Tongue (tissue), 2 donors: ENCODE results near the gene CHGA. TPM values are rescaled to one million over a fixed set of nuclear protein-coding genes. Genes with fewer than 3 reads are reported as not detected.
A peak's percentile ranks its signal among the peaks of the same experiment; 100 is the strongest.

Experiments
- DNase-seq: peaks from one replicate; pipeline ENCODE4 v3.0.0-alpha.2; 2015
- total RNA-seq: library from RNA; depleted of rRNA; stranded (reverse); fragments of >200 nt; gene quantifications from one replicate; pipeline ENCODE4 v1.2.3, GENCODE V29; 2014

Gene CHGA
- total RNA-seq, 1 donor from 2014 or later: 0.72 TPM

DNA sequence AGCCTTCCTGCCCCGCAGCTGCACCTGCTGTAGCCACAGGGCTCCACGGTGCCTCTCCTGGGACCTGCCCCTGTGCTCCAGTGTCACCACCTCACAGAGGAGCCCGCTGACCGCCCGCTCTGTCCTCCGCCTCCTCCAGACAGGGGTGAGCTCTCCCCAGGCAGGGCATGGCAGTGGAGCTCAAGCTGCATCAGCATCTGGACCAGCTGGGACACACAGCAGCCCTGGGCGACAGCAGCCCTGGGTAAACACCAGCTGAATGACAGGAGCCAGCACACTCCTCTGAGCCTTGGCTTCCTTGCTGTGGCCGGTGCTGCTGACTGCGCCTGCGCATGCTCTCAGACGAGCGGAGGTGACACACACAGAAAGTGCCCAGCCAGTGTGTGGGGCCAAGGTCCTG is 22.0 kb downstream of the CHGA start:
- no peak for DNase-seq

DNA sequence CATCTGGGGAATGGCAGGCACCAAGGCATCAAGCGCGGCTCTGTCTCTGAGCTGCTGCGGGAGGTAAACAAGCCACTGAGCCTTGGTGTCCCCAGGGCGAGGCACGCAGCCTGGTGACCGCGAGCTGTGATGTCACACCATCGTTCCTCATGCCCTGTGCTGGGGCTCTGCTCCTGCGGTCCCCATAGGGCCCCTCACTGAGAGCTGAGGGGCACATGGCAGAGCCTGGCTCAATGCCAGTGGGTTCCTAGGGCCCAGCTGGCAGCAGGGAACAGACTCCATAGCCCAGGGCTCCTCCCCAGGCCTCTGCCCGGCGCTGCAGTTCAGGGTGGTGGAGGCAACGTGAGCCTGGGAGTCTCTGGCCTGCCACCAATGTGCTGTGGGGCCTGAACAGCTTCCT is 22.6 kb downstream of the CHGA start:
- DNase-seq: no peak

DNA sequence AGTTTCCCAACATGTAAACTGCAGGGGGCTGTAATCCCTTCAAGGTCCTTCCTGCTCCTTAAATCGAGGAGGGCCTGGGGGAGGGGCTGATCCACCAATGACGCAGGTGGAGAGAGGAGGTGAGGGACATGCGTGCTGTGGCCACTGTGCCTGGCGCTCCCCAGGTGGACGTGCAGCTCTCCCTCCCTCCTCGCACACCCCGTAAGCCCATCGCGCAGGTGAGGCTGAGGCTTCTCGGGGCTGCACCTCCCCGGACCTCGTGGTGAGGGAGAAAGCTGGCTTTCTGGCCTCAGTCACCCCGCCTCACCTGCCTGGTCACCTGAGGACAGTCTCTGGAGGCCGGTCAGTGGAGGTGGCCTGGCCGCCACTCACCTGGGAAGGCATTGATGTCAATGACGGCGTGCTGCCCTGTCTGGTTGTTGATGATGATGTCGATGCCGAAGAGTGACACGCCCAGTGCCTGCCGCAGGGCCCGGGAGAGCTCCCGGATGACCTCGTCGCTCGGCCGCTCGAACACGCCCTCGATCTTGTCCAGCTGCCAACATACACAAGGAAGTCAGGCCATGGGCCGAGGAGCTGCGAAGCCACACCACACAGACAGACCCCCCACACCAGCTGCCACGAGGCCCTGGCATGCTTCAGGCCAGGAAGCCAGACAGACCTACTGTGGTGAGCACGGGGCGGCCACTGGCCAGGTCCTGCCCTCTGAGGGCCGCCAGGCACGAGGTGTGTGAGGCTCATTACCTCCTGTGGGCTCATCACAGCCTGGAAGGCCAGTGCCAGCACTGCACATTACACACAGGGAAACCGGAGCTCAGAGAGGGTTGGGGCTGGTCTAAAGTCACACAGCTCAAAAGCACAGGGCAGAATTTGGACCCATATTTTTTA is 23.3 kb downstream of the CHGA start:
- DNase-seq: peak; percentile 45

DNA sequence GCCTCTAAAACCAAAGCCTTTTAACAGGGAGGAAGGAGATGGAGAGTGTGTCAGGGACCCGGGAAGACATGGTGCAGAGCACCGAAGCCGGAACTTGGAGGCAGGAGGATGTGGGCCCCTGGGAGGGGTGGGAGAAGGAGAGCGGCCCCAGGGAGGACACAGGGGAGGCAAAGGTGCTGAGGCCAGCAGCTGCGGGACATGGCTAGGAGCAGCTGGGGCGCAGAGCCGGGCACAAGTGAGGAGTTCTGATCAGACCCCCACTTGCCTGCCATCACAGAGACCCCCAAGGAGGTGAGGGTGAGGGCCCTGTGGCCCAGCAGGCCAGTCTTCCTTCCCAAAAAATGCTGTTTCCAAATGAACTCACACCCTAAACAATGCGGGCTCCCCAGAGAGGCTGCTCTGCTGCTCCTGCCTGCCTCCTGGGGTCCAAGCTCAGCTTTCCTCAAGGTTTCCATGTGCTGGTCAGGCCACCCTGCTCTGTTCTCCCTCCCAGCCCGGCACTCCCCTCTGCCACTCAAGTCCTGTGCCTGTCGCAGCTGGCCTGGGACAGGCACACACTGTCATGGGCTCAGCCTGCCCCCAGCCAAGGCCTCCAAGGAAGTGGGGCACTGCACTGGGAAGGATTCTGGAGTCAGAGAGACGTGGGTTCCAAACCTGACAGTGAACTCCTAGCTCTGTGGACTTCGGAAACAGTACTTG is 24.0 kb downstream of the CHGA start:
- no peak for DNase-seq

DNA sequence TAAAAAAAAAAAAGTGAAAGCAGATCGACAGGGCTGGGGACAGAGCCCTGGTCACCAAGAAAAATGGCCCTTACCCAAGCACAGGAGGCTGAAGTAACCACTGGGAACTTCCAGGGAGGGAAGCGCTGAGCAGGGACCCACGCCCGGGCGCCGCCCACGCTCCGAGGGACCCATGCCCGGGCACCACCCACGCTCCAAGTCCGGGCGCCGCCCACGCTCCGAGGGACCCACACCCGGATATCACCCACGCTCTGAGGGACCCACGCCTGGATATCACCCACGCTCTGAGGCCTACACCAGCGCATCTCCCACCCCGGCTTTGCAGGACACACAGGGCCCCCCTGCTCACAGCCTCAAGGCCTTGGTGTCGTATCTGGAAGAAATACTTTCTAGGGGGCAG is 25.7 kb downstream of the CHGA start:
- no peak for DNase-seq

DNA sequence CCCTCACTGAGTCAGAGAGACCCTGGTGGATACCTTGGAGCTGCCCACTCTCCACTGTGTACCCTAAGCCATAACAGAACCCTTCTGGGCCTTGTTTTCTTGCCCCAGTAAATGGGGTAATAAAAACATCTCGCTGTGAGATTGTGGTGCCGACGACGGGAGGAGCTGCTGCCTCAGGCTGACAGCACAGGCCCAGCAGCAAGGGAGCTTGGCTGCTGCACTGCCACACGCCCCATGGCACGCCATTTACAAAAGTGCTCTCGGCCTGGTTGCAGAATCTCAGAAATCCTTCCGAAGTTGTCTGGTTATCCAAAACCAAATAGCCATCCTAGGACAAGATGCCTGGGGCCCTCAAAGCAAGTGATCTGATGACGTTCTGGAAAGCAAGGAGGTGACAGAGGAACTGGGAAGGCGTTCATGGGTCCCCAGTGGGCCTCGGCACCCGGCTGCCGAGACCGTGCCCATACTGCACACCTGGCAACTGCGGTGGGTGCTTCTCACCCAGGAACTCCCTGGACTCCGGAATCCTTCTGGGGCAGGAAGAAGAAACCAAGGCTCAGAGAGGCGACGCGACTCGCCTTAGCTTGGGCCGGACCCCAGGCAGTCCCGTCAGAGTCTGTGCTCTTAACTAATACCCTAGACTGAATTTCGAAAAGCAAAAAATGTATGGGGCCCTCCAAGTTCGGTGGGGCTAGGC is 26.7 kb downstream of the CHGA start:
- no peak for DNase-seq

DNA sequence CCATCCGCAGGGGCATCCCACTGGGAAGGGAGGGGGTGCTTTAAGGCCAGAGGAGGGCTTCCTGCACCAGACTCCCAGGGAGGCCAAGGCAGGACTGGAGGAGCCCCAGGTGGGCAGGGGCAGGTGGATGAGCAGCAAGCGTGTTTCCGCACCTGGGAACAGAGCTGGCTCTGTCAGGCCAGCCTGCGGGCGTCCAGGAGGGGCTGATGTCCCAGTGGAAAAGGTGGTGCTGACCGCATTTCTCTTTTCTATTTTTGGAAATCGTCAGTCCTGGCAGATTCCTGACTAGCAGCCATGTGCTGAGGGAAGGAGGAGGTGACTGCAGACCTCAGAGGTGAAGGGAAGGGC is 27.2 kb downstream of the CHGA start:
- no peak for DNase-seq

DNA sequence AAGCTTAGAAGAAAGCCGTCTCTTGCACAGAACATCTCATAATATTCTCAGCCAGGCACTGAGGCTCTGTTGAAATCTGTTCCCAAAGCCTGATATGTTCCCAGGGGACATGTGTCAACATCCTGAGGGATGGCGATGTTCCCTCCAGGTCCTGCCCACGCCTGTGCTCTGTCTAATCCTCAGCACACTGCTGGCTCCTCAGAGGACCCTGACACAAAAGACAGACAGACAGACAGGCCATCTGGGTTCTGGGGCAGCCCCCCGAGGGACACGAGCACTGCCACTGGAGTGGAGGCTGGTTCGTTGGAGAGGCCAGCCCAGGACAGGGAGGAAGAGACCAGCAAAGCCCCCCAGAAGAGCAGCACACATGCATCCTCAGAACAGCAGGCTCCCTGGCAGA is 27.8 kb downstream of the CHGA start:
- DNase-seq: no peak

DNA sequence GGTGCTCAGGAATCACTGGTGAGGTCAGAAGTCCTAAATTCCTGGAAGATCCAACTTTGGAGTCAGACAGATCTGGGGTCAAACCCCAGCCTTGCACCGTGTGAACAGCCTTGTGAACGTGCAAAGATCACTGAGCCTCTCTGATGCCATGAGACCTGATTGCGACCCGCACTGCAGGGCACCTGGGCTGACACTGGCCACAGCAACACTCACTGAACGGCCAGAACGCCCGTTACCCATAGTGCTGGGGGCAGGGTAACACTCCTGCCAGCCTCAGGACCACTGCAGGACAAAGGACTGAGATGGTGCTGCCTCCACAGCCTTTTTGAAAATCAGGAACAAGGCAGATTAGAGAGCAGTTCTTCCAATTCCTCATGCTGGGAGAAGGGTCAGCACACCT is 28.3 kb downstream of the CHGA start:
- no peak for DNase-seq

DNA sequence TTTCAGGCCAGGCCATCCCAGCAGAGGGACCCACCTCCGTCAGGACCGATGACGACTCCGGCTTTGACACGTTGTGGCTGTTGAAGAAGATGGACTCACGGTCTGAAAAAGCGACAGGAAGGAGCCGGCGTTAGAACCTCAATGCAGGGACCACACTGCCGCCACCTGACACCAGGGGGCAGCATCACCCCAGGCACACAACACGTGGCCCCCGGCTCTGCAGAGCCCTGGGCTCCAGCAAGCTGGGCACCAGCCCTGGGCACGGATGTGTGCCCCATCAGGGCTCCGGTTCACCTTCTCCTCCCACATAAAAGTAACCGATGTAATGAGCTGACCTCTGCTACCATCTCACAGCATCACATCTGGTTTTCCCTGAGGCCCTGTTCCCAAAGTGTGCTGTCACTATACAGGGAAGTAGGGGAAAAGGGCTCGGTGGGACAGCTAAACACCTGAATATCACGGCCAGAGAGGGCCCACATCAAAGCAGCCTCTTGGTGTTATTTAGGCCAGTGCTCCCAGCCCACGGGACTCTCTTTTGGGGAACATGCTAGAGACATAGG is 29.0 kb downstream of the CHGA start:
- DNase-seq: peak; percentile 84

DNA sequence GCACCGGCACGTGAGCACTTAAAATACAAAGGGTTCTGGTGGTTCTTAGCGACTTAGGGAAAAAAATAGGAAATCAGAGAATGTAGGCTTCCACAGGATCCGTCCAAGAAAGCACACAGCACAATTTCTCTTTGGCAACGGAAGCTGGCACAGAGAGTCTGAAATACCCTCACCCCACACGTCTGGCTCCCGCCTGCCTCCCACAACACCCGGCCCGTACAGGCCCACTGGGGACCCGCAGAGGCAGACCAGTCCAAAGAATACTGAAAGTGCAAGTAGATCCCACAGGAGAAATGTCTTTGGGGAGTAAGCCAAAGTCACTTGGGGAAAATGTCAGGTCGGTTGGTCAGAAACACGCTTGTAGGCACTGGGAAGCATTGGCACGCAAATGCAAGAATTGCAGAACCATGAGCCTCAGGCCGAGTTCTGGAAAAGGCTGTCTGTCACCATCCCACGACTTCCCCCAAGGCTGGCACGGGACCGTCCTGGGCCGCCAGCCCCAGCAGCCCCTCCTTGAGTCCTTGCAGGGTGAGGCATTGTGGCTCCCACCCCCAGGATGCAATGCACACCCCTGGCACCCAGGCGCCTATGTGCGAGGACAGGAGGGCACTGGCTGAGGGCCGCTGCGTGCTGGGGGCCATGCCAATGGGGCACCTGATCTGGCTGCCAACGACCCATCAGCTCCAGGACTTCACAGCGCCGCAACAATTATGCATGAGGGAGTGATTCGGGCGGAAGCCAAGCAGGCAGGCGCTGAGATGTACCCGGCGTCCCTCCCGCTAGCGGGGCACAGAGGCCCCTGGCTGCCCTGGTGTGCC is 29.7 kb downstream of the CHGA start:
- no peak for DNase-seq

DNA sequence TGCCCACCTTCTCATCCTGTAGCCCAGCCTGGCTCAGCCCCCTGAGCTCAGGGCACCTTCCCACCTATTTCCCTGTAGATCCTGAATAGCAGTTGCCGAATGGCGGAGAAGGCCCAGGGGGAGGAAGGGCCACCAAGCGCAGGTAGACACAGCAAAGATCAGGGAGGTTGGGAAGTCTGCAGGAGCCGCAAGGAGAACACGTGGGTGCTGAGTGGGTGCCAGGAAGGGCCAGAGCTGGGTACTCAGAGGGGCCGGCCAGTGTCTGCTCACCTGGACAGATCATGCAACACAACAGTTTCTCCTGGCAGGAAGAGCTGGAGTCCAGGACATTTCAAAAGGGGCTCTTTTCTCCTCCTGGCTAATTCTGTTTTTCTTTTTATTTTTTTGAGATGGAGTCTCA is 30.6 kb downstream of the CHGA start:
- no peak for DNase-seq

DNA sequence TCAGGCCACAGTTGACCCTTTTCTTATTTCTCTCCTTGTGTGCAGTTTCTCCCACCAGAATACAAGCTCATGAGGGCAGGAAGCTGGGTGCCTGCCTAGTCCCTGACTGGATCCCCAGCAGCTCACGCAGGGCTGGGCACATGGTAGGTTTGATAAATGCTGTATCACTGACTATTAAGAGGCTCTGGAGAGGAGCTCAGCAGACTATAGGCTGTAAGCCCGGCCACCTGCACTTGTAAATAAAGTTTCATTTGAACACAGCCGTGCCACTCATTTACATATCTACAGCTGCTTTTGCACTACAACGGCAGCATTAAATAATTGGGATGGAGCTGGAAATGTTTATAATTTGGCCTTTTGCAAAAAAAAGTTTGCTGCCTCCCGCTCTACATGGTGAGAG is 32.0 kb downstream of the CHGA start:
- no peak for DNase-seq

DNA sequence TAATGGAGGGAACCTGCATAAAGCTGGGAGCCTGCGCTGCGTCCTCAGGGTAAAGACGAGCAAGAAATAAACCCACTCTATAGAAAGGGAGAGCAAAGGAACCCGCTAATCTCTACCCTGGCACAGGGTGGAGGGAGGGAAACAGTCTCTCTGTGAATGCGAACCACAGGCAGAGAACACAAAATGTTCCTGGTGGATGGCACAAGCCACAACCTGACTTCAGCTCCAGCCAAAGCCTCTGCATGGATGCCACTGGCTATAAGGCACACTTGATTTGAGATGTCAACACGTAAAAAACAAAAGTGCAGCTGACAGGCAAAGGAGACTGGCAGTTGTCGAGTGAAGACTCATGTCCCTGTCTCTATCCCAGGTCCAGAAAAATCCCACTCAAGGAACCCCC is 32.4 kb downstream of the CHGA start:
- DNase-seq: no peak

DNA sequence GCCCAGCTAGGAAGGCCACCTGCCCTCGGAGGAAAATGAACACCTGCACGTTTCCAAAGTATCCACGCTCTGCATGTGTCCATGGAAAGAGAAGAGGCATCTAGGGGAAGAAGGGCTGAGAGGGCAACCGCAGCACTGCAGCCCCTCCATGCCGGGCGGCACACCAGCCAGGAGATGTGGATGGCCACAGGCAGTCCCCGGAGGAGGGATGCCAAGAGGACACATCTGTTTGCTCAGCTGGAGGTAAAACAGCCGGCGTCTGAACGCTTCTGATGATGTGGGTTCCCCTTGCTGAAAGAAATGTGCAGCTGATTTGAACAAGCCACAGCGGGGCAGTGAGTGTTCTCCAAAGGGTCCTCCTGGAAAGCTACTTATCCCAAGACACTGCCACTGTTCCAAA is 34.0 kb downstream of the CHGA start:
- peak; percentile 52 for DNase-seq

DNA sequence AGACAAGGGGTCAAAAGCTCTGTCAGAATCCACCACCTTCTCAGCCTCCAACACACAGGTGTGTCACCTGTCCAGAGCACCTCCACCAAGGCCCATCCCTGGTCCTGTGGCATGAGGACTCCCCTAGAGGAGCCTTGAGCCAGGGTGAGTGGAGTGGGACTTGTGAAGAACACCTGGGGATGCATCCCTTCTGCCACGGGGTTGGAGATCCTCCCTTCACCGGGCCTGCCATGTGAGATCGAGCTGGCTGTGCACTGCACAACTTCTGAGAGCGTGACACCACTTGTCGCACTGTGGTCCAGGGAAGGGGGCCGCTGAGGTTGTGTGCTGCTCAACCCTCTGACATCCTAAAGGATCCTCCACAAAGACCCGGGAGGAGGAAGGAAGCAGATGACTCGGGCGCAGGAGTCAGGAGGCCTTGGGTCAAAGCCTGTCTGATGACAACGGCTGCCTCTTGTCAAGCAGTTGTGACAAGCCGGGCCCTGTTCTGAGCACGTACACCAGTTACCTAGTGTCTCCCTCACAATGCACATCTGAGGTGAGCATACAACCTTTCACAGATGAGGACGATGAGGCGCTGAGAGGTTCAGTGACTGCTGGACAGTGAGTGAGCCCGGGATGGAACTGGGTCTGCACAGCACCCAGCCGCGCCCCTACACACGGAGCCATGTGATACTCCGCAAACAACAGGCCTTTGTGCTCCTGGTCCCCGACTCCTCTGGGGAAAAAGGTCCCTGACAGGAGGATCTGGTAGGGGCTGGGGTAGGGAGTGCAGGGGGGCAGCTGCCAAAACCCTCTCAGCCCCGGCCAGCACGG is 35.6 kb downstream of the CHGA start:
- DNase-seq: no peak

DNA sequence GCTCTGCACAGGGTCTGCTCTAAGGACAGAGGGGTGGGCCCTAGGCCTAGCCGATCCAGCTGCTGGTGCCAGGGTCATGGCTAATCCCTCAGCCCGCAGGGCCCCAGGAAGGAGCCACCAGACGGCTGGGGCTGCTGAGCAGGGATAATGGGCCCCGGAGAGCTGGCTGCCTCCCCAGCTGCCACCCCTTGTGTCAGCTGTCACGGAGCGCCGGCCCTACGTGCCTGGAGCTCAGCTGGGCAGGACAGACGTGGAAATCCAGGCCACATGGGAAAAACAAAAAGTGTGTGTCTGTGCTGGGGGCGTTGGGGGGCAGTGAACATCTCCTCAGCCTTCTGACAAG is 36.2 kb downstream of the CHGA start:
- peak; percentile 90 for DNase-seq

DNA sequence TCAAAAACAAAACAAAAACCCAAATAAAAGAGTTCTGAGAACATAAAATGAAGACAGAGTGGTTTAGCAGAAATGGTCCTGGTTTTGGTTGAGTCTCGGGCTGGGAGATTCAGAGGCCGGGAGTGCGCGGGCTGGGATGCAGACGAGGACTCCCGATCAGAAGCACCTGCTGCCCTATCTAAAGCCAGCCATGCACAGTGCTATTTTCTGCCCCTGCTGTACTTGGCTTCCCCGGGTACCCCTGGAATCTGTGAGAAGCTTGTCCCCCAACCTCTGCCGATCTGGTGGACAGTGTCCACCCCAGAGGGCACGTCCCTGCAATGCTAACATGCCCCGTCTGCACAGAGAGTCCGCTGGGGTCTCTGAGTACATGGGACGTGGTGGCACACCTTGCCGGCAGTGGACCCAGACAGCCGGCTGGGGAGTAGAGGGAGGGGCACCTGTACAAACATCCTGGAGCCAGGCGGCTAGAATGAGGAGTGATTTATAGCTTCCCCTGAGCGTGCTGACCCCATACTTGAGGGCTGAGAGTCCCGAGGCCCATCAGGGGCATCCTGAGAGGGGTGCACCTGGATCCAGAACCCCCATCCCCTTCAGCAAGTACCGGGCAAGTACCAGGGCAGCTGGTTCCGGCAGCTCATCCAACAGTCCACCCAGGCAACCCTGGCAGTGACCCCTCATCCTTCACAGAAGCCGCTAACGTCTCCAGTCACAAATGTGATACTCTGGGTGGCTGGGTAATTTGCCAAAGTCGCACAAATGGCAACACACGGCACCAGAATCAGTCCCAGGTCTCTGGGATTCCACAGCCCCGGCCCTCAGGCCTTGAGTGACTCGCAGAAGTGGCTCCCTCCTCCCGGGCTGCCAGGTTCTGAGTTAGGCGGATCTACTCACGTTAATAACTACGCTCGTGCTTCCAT is 37.1 kb downstream of the CHGA start:
- no peak for DNase-seq

DNA sequence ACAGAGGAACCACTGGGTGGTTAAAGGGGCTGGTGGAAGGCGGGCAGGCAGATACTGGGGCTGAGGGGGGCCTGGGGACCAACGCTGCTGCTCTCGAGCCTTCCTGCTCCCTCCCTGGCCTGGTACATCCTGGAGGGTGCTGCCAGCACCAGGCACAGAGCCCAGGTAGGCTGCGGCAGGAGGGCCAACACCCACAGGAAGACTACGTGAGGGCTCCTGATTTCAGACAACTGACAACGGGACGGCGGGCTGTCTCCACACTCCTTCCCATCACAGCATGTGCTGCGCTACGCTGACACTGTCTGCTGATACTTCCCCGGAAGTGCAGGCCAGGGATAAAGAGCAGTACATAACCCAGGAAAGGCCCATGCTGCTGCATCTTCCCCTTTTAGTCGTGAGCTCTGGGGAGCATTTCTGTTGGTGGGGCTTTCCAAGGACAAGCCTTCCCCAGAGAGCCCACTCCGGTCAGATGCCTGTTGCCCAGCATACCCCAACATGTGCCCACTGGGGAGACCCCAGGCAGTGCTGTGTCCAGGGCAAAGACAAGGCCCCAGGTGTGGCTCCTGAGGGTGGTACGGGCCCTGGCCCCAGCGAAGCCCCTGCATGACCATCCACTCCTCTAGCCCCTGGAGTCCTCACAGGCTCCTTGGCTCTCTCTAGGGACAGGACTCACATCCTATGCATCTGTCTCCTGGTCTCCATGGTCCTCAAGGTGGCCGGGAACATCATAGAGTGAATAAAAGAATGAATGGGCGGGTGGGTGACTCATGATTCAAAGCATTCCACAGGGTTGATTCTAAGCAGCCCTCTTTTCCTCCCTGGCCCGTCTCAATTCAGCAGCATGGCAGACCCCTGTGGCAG is 38.0 kb downstream of the CHGA start:
- DNase-seq: no peak
